IPS DF 6.9 (cell line): ENCODE results near the gene TET2.

Experiments used
- DNase-seq: peaks from one replicate; pipeline ENCODE4 v3.0.0-alpha.2; 2013; ENCODE audit warnings: low read depth, low spot score
- H3K27ac ChIP-seq: one replicate; pipeline ENCODE4 v1.5.1; 2013; ENCODE audit warnings: low read length, control low read depth
- H3K27me3 ChIP-seq: 2 replicates; pipeline ENCODE4 v1.6.1; 2013; ENCODE audit warnings: mild to moderate bottlenecking, low read length; ENCODE audit not compliant: control insufficient read depth, insufficient read depth
- H3K36me3 ChIP-seq: 2 replicates; pipeline ENCODE4 v1.6.1; 2013; ENCODE audit warnings: low read length; ENCODE audit not compliant: control insufficient read depth, insufficient read depth
- H3K4me1 ChIP-seq: 2 replicates; pipeline ENCODE4 v1.6.1; 2013; ENCODE audit warnings: low read length; ENCODE audit not compliant: control insufficient read depth, insufficient read depth
- H3K4me3 ChIP-seq: 2 replicates; pipeline ENCODE4 v1.5.1; 2013; ENCODE audit warnings: mild to moderate bottlenecking, low read length
- H3K9me3 ChIP-seq: 2 replicates; pipeline ENCODE4 v1.6.1; 2013; ENCODE audit warnings: low read length, inconsistent platforms; ENCODE audit not compliant: control insufficient read depth, insufficient read depth
- WGBS: extraction: QIAGEN DNeasy Blood & Tissue Kit; methylation state at CpG from one replicate; pipeline ENCODE4 v1.1.7; 2013; ENCODE audit warnings: mixed read lengths, missing lambda C conversion rate; ENCODE audit not compliant: insufficient read length, insufficient coverage; 5-methylcytosine and 5-hydroxymethylcytosine counted together

The TET2 gene

DNA sequence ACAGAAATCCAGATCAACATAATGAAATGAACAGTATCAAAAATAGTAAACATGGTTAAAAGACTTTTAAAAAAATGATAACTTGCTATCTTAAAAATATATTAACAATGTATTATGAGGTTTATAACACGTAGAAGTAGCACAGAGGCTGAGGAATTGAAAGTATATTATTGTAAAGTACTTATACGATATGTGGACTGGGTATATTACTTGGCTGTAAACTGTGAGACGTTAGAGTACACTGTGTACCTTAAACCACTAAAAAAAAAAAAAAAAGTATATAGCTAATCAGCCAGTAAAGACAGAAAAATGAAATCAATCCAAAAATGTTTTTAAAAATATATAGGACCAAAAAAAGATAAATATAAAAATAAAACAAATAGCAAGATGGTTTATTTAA, 120.6 kb downstream of the TET2 start:
- no peaks in the 10 kb centered on the region for H3K36me3 ChIP-seq
- H3K4me1 ChIP-seq: no peaks in the 10 kb centered on the region
- no CpG with 5 or more reads among the region's 3 CpGs for WGBS

GRCh38 chr4:105272002-105272401, 125.3 kb downstream of the TET2 start:
- Histone ChIP-seq H3K27me3 (no peaks in the 10 kb centered on the region), H3K9me3 (no peaks in the 10 kb centered on the region), H3K27ac (no peak overlapping the region), H3K4me3 (no peak overlapping the region), H3K36me3 (no peaks in the 10 kb centered on the region), H3K4me1 (no peaks in the 10 kb centered on the region)
- no CpG with 5 or more reads among the region's 1 CpG for WGBS
- DNase-seq: no peak

More for the DNA sequence above, 120.6 kb downstream of the TET2 start:
- Histone ChIP-seq H3K27ac (no peak overlapping the region), H3K4me3 (no peak overlapping the region), H3K9me3 (no peaks in the 10 kb centered on the region), H3K27me3 (no peaks in the 10 kb centered on the region)
- DNase-seq: no peak

DNA sequence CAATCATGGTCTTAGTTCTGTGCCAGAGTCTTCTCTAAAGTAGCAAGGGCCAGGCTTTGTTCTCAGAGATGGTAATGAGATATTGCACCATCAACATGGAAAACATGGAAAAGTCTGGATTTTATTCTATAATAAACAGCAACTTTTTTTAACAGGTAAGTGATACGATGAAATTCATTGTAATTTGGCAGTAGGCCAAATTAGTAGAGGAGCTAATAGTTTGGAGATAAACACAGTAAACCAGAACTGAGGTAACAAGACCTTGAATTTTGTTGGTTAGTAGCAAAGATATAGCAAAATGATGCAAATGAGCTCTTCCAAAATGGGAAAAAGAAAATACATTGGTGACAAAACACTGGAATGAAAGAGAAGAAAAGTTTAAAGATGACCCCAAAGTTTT, 126.6 kb downstream of the TET2 start:
- Histone ChIP-seq H3K27ac (no peak overlapping the region), H3K4me3 (no peak overlapping the region), H3K9me3 (no peaks in the 10 kb centered on the region), H3K4me1 (no peaks in the 10 kb centered on the region), H3K27me3 (no peaks in the 10 kb centered on the region), H3K36me3 (no peaks in the 10 kb centered on the region)
- no peak for DNase-seq
- no CpG with 5 or more reads among the region's 1 CpG for WGBS

DNA sequence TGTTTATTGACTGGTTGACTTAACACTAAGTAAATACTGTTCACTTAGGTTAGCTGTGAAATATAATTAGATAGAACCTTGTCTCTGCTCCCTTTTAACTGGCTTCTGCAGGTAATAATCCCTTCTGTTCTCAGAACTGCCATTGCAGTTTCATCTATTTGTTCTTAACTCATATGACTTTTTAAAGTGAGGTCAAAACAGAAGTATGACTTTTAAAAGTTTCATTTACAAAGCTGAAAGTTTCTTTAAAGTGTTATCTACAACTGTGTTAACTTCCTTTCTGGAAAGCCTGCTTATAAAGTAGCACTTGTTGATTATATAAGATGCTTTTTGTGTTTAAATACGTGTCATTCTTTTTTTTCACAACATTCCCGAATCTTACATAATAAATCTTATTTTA, 127.4 kb downstream of the TET2 start:
- no peaks in the 10 kb centered on the region for H3K9me3 ChIP-seq
- 100% methylated on average over 1 of the region's 2 CpGs for WGBS
- no peaks in the 10 kb centered on the region for H3K36me3 ChIP-seq
- H3K27ac ChIP-seq: no peak overlapping the region
- no peak for DNase-seq
- no peaks in the 10 kb centered on the region for H3K4me1 ChIP-seq
- H3K4me3 ChIP-seq: no peak overlapping the region
- H3K27me3 ChIP-seq: no peaks in the 10 kb centered on the region

DNA sequence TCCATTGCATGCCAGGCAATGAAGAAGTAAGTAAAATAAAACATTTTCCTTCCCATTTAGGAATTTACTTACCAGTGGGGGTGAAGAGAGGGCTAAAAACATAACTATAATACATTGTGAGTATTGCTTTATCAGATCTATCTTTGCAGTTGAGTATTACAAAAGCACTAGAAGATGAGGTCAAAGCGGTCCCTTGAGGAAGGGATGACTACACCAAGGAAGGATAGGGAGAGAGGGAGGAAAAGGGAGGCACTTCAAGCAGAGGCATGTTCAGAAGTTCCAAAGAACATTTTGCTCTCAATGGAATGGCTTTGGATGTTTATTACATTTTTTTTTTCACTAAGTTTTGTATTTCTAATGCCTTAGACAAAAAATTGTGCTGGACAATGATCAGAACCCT, 127.8 kb downstream of the TET2 start:
- Histone ChIP-seq H3K36me3 (no peaks in the 10 kb centered on the region), H3K4me3 (no peak overlapping the region), H3K4me1 (no peaks in the 10 kb centered on the region), H3K27me3 (no peaks in the 10 kb centered on the region), H3K9me3 (no peaks in the 10 kb centered on the region), H3K27ac (no peak overlapping the region)
- no peak for DNase-seq
- WGBS: no CpG with 5 or more reads among the region's 1 CpG

DNA sequence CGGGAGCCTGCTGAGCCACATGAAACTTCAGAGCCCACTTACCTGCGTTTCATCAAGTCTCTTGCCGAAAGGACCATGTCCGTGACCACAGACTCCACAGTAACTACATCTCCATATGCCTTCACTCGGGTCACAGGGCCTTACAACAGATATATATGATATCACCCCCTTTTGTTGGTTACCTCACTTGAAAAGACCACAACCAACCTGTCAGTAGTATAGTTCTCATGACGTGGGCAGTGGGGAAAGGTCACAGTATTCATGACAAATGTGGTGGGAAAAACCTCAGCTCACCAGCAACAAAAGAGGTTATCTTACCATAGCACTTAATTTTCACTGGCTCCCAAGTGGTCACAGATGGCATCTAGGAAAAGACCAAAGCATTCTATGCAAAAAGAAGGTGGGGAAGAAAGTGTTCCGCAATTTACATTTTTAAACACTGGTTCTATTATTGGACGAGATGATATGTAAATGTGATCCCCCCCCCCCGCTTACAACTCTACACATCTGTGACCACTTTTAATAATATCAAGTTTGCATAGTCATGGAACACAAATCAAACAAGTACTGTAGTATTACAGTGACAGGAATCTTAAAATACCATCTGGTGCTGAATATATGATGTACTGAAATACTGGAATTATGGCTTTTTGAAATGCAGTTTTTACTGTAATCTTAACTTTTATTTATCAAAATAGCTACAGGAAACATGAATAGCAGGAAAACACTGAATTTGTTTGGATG, 129.9 kb downstream of the TET2 start:
- no peak overlapping the region for H3K27ac ChIP-seq
- no peaks in the 10 kb centered on the region for H3K9me3 ChIP-seq
- no peak overlapping the region for H3K4me3 ChIP-seq
- H3K36me3 ChIP-seq: no peaks in the 10 kb centered on the region
- WGBS: no CpG with 5 or more reads among the region's 9 CpGs
- H3K4me1 ChIP-seq: no peaks in the 10 kb centered on the region
- H3K27me3 ChIP-seq: no peaks in the 10 kb centered on the region
- DNase-seq: no peak

GRCh38 chr4:105277702-105278101, 131.0 kb downstream of the TET2 start:
- DNase-seq: no peak

DNA sequence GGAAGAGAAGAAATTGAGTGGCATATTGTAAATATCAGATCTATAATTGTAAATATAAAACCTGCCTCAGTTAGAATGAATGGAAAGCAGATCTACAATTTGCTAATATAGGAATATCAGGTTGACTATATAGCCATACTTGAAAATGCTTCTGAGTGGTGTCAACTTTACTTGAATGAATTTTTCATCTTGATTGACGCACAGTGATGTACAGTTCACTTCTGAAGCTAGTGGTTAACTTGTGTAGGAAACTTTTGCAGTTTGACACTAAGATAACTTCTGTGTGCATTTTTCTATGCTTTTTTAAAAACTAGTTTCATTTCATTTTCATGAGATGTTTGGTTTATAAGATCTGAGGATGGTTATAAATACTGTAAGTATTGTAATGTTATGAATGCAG, 132.6 kb downstream of the TET2 start:
- Histone ChIP-seq H3K4me1 (no peaks in the 10 kb centered on the region), H3K27me3 (no peaks in the 10 kb centered on the region), H3K4me3 (no peak overlapping the region), H3K9me3 (no peaks in the 10 kb centered on the region), H3K36me3 (no peaks in the 10 kb centered on the region), H3K27ac (no peak overlapping the region)
- DNase-seq: no peak
- WGBS: no CpG with 5 or more reads among the region's 1 CpG

More at GRCh38 chr4:105277702-105278101, 131.0 kb downstream of the TET2 start:
- H3K4me3 ChIP-seq: no peak overlapping the region
- H3K27me3 ChIP-seq: no peaks in the 10 kb centered on the region
- no peaks in the 10 kb centered on the region for H3K36me3 ChIP-seq
- WGBS: no CpG with 5 or more reads among the region's 1 CpG
- no peaks in the 10 kb centered on the region for H3K4me1 ChIP-seq
- H3K9me3 ChIP-seq: no peaks in the 10 kb centered on the region
- no peak overlapping the region for H3K27ac ChIP-seq

DNA sequence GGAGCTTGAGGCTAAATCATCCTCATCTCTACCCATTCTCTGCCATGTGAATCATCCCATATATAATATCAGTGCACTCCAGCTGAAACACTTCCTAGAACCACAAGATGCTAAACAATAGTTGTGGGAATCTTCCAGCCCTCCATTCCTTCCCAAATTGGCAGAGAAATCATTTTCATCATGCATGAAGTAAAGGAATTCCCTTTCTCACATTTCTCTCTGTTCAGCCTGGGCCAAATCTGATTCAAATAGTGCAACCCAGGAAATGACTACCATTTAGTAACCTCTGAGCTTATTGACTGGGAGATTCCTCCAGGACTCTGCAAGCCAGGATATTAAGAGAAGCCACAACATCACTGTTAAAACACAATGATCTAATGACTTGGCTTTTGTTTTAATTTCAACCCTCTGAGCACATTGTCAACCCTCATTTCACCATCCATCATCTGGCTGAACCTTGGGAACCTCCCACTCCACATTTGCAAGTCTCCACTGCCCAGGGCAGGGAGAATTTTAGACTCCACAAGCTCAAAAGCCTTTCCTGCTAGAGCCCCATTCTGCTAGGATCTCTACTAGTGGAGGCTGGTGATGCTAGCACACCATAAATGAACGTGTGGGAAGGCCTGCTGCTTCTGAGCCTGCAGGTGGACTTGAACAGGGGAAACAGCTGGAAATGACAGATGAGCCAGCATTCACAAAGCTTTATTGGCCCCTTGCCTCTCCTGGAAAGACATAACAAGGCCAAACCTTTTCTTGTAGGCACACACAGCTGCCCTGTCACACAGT, 133.9 kb downstream of the TET2 start:
- Histone ChIP-seq H3K36me3 (no peaks in the 10 kb centered on the region), H3K4me3 (no peak overlapping the region), H3K27me3 (no peaks in the 10 kb centered on the region), H3K4me1 (no peaks in the 10 kb centered on the region), H3K9me3 (no peaks in the 10 kb centered on the region), H3K27ac (no peak overlapping the region)
- DNase-seq: no peak
- WGBS: no CpG with 5 or more reads among the region's 1 CpG

DNA sequence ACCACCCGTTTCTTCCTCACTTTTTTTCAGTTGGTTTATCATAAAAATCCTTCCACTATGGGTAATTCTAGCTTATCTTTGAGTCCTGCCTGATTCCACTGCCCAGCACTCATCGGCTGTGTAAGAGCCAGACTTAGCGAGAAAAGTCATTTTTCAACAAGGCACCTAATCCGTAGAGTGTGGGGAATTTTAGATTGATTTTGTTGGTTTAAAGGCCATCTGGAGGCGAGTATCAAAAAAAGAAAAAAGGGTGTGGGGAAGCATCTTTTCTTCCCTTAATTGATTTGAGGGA, 134.4 kb downstream of the TET2 start:
- WGBS: no CpG with 5 or more reads among the region's 5 CpGs
- Histone ChIP-seq H3K4me3 (no peak overlapping the region), H3K36me3 (no peaks in the 10 kb centered on the region), H3K27me3 (no peaks in the 10 kb centered on the region), H3K4me1 (no peaks in the 10 kb centered on the region), H3K9me3 (no peaks in the 10 kb centered on the region), H3K27ac (no peak overlapping the region)
- no peak for DNase-seq

- Histone ChIP-seq H3K4me3 (no peak overlapping the region), H3K36me3 (no peaks in the 10 kb centered on the region), H3K27ac (no peak overlapping the region), H3K27me3 (no peaks in the 10 kb centered on the region), H3K4me1 (no peaks in the 10 kb centered on the region), H3K9me3 (no peaks in the 10 kb centered on the region)
- WGBS: no CpG with 5 or more reads among the region's 3 CpGs
- no peak for DNase-seq
These were observed 135.8 kb downstream of the TET2 start for GRCh38 chr4:105282489-105282888.
